Peyer's patch (tissue), 4 donors: ENCODE results near the gene PTRH1.

Source experiments
- POLR2A ChIP-seq, 2 donors: fragments of 450-650 bp; IDR thresholded peaks; one replicate each; pipeline ENCODE4 v1.5.1; 2017; ENCODE audit warnings: antibody characterized with exemption in 2 of 2, mild to moderate bottlenecking in 2 of 2, moderate library complexity in 2 of 2
- TF ChIP-seq, protein P1 (sequence below), 6 experiments: fragments of 450-650 bp in 4 of 6; fragments of 200-600 bp in 2 of 6; sonication (generic) in 1 of 6; IDR thresholded peaks; one replicate each; pipeline ENCODE4 v1.5.1; 2017 to 2019; ENCODE audit warnings: antibody characterized with exemption in 6 of 6, mild to moderate bottlenecking in 3 of 6, moderate library complexity in 1 of 6

GRCh38 chr9:127676638-127677037, 38.8 kb downstream of the PTRH1 start:
- TF ChIP-seq, protein P1, sequence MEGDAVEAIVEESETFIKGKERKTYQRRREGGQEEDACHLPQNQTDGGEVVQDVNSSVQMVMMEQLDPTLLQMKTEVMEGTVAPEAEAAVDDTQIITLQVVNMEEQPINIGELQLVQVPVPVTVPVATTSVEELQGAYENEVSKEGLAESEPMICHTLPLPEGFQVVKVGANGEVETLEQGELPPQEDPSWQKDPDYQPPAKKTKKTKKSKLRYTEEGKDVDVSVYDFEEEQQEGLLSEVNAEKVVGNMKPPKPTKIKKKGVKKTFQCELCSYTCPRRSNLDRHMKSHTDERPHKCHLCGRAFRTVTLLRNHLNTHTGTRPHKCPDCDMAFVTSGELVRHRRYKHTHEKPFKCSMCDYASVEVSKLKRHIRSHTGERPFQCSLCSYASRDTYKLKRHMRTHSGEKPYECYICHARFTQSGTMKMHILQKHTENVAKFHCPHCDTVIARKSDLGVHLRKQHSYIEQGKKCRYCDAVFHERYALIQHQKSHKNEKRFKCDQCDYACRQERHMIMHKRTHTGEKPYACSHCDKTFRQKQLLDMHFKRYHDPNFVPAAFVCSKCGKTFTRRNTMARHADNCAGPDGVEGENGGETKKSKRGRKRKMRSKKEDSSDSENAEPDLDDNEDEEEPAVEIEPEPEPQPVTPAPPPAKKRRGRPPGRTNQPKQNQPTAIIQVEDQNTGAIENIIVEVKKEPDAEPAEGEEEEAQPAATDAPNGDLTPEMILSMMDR (IDR thresholded peaks at IDR 0.05) = no peak
- TF ChIP-seq POLR2A (IDR thresholded peaks at IDR 0.05) = no peak
